ENCODE measurements around the gene ROCK1.

GRCh38 chr18:21123290-21123926 is 11.8 kb upstream of the ROCK1 start:
- TF ChIP-seq CTCF (IDR thresholded peaks at IDR 0.05) (no peak), EZH2 (IDR thresholded peaks at IDR 0.05) (no peak), EZH2phosphoT487 (IDR thresholded peaks at IDR 0.05) (no peak)
